ENCODE data around the gene KLK3.

Gene KLK3

DNA sequence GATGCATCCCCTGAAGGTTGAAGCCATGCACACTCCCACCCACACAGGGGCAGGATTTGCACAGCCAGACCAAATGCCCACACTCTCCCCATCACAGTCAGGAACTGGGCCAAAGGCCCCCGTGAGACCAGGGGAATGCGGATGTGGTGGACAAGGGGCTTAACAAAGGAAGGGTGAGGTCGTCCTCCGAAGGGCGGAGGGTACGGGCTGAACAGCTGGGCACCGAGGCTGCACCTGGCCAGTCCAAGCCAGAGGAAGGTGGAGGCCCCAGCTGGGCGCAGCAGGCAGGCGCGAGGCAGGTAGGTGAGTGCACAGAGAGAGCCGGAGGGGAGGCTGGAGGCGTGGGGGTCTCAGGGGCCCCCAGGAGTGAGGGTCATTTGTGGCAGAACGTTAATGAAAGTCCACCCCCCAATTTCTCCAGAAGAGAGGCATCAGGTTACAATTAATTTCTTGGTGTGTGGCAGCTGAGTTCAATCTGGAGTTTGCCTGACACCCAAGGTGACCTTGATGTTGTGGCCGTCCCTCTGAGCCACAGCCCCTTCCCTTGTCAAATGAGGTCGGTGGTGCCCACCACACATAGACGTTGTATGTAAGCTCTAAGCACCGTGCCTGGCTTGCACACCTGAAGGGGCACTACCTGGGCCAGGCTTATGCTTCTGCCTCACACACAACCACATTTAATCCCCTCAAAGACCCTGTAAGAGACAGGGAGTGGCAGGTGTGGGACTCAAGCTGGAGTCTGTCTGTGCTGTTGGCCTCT is 24.3 kb upstream of the KLK3 start:
- H3K36me3 ChIP-seq: no peaks in the 10 kb centered on the region
- H3K4me2 ChIP-seq: no peak overlapping the region
- H3K9me3 ChIP-seq: peaks cover 12% of the 10 kb centered on the region; the same call in 1 of the 2 replicates
- TF ChIP-seq Cebpa-rat (IDR thresholded peaks at IDR 0.05): no peak
- peaks cover 21% of the 10 kb centered on the region for H3K4me1 ChIP-seq
- no peaks in the 10 kb centered on the region for H4K20me1 ChIP-seq
- H3K9ac ChIP-seq: no peak overlapping the region; the same call in 1 of the 2 replicates
- no peaks in the 10 kb centered on the region for H3K27me3 ChIP-seq
- no peak overlapping the region for H3K4me3 ChIP-seq
- H3K27ac ChIP-seq: no peak overlapping the region

DNA sequence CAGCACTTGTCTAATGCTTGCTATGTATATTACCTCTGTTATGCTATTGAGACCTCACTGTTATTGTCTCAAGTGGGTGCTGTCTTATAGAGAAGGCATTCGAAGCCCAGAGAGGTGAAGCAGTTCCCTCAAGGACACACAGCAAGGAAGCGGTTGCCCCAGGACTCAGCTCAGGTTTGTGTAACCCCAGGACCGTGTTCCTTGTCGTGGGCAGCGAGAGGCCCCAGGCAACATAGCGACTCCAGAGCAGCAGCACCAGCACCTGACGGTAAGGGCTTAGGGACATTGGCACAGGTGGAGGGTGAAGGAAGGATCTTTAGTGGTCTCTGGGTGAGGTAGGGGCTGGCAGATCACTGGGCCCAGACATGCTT is 23.7 kb upstream of the KLK3 start:
- no peak overlapping the region for H3K4me2 ChIP-seq
- no peaks in the 10 kb centered on the region for H4K20me1 ChIP-seq
- H3K4me3 ChIP-seq: no peak overlapping the region
- H3K9ac ChIP-seq: no peak overlapping the region
- H3K36me3 ChIP-seq: no peaks in the 10 kb centered on the region
- peaks cover 23% of the 10 kb centered on the region for H3K4me1 ChIP-seq
- no peak overlapping the region for H3K27ac ChIP-seq
- no peaks in the 10 kb centered on the region for H3K27me3 ChIP-seq
- TF ChIP-seq Cebpa-rat (IDR thresholded peaks at IDR 0.05): no peak
- H3K9me3 ChIP-seq: peaks cover 12% of the 10 kb centered on the region; the same call in 1 of the 2 replicates

DNA sequence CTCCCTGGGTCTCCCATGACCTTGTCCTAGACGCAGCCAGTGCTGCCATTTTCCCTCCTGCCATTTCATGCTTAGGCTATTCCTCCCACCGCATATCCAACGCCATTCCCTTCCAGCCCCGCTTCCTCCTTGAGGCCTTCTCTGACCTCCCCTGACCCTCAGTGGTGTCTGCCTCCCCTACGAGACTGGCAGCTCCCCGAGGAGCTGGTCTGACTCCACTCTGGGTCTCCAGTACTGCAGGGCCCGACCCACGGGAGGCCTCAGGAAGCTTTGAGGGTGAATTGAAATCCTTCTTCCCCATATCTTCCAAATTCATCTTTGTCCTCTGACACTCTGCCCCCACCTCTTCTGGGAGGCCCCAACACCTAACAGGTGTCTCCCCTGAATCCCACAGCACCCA is 22.0 kb upstream of the KLK3 start:
- Histone ChIP-seq H3K27me3 (no peaks in the 10 kb centered on the region), H4K20me1 (no peaks in the 10 kb centered on the region), H3K9ac (no peak overlapping the region), H3K4me3 (no peak overlapping the region), H3K4me2 (no peak overlapping the region), H3K4me1 (peaks cover 39% of the 10 kb centered on the region), H3K27ac (no peak overlapping the region), H3K9me3 (no peaks in the 10 kb centered on the region), H3K36me3 (no peaks in the 10 kb centered on the region)
- no peak for TF ChIP-seq Cebpa-rat (IDR thresholded peaks at IDR 0.05)

DNA sequence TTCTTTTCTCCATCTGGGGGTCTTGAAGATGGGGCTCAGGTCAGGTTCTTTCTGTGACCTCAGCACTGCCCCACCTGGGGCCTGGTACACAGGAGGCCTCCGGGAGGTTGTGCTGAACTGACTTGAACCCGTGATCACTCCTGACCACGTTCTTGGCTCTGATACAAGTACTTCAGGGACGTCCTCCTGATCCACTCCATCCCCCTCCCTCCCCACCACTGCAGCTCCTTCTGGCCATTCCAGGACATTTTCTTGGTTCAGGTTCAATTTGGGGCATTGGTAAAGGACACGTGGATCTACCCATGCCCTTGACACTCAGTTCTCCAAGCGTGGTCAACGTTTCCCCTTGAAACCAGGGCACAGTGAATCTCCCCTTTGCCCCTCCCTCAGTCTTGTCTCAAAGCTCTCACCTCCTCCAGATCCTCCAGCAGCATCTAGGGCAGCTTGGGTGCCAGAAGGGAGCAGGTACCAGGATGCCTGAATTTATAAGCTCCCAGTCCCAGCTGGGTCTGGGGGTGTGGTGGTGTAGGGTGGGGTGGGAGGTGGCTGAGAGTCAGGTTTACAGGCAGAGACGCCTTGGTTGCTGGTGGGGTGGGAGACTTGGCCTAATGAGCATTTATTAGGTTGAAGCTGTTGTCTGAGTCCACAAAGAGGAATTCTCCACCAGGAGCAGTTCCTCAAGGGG is 21.5 kb upstream of the KLK3 start, which contains the start of gene KLK15:
Gene KLK15 (minus strand): TSS at position 458 of the 685 bp plus-strand sequence. CDS start 2,082 bp downstream, outside the sequence.
- Histone ChIP-seq H3K4me2 (no peak within 1 kb of the TSS), H3K27ac (no peak within 1 kb of the TSS), H3K36me3 (no peaks in the 10 kb centered on the region), H3K9me3 (no peaks in the 10 kb centered on the region), H3K27me3 (no peaks in the 10 kb centered on the region), H3K4me3 (no peak within 1 kb of the TSS), H3K4me1 (peaks cover 45% of the 10 kb centered on the region), H4K20me1 (no peaks in the 10 kb centered on the region), H3K9ac (no peak within 1 kb of the TSS)
- TF ChIP-seq Cebpa-rat (IDR thresholded peaks at IDR 0.05): no peak

DNA sequence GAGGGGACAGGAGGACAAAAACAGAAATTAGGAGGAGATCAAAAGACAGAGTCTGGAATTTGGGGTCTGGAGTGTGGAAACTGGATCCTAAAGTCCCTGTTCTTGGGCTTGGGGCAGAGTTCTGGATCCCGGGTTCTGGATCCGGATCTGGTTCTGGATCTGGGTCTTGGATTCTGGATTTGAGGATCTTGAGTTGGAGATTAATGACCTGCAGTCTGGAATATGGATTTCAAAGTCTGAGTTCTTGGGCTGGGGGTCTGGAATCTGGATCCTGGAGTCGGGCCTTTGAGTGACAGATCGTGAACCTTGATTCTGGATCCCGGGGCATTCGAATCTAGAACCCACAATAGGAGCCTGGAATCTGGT is 20.9 kb upstream of the KLK3 start:
- Histone ChIP-seq H3K4me1 (peaks cover 50% of the 10 kb centered on the region), H3K9me3 (no peaks in the 10 kb centered on the region), H4K20me1 (no peaks in the 10 kb centered on the region), H3K27ac (no peak overlapping the region), H3K27me3 (no peaks in the 10 kb centered on the region), H3K4me2 (no peak overlapping the region), H3K9ac (no peak overlapping the region), H3K36me3 (no peaks in the 10 kb centered on the region), H3K4me3 (no peak overlapping the region)
- TF ChIP-seq Cebpa-rat (IDR thresholded peaks at IDR 0.05): no peak

DNA sequence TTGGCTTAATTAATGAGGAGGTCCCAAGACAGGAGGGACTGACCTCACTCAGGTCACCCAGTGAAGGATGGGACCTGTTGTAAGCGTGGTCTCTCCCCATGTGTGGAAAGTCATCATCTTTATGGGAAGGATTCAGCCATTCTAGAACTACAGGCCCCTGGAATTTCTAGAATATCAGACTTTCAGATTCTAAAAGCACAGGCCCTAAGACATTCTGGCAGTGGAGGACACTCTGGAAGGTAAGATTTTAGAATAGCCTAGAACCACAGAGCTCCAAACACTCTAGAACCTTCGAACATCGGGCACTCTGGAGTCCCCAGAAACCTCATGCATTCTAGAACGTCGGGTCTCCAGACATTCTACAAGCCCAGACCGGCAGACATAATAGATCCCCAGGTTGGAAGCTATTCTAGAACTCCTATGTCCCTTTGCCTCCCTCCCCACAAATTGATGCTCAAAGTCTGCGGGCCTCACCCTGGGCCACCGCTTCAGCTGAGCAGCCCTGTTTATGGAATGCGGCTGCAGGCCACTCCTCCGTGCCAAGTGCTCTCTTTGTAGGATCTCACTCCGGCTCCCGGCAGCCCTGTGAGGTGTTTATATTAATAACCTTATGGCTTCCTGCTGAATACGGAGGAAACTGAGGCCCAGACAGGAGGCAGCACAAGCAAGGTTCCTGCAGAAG is 19.5 kb upstream of the KLK3 start:
- Histone ChIP-seq H3K4me1 (peaks cover 40% of the 10 kb centered on the region), H3K27ac (peak overlapping the region; percentile 64), H4K20me1 (no peaks in the 10 kb centered on the region), H3K9ac (peak overlapping the region; percentile 79), H3K27me3 (no peaks in the 10 kb centered on the region), H3K36me3 (no peaks in the 10 kb centered on the region), H3K4me2 (peak overlapping the region; percentile 96), H3K4me3 (peak overlapping the region; percentile 77), H3K9me3 (no peaks in the 10 kb centered on the region)
- TF ChIP-seq Cebpa-rat (IDR thresholded peaks at IDR 0.05): no peak

DNA sequence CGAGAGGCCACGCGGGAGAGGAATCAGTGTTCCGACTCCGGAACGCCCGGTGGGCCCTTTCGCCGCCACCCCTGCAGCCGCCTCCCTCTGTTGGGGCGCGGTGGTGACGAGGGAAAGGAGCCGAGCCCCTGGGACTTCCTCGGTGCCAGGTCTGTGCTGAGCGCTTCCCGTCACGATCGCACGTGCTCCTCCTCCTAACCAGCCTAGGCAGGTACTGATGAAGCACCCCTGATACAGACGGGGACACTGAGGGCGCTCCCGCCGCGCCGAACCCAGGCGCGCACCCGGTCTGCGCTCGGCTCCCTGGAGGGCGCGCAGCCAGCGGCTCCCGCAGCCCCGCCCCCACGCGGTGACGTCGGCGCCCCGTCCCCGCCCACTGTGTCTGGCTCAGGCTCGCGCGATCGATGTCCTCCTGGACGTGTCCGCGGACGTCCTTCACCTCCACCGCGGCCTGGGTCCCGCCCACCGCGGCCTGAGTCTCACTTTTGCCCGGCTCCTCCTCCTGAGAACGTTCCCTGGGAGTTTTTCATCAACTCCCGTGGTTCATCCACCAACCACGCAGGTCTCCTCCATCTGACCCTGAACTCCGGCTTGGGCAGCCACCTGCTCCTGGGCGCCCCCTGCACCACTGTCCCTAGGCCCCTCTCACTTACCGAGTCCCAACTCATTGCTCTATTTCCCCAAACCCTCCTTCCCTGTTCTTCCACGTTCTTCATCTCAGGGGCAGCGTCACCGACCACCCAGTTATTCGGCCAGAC is 18.8 kb upstream of the KLK3 start:
- no peak for TF ChIP-seq Cebpa-rat (IDR thresholded peaks at IDR 0.05)
- Histone ChIP-seq H3K27ac (peak overlapping the region; percentile 64), H3K4me1 (peaks cover 39% of the 10 kb centered on the region), H3K27me3 (no peaks in the 10 kb centered on the region), H3K4me3 (peak overlapping the region; percentile 77), H3K4me2 (peak overlapping the region; percentile 96), H3K36me3 (no peaks in the 10 kb centered on the region), H3K9ac (peak overlapping the region; percentile 79), H3K9me3 (no peaks in the 10 kb centered on the region), H4K20me1 (no peaks in the 10 kb centered on the region)

DNA sequence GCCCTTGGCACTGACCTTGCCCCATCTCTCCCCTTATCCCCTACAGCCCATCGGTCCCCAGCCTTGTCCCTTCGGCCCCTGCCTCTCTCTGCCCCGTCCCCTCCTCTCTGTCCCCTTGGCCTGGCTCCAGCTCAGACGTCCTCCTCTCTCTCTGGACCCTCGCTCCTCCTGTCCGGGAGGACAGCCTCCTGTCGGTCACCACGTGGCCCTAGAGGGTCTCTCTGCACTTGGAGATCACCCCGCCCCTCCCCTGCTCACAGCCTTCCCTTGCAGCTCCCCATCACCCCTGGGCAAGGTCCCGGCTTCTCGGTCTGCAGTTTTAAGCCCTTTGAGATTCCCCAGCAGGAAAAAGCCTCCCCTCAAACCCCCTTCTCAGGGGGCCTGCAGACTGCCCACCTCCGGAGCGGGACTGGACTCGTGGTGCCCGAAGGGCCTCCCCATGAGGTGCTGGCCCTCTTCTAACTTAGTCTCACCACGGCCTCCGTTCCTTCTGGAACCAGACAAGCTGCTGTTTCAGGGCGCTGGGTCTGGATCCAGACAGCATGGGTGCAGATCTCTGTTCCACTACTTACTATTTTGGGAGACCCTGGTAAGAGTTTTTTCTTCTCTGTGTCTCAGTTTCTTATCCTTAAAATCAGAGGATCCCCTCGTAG is 18.0 kb upstream of the KLK3 start:
- Histone ChIP-seq H3K4me2 (peak overlapping the region; percentile 96), H3K9ac (0 out of 2 replicates have a peak overlapping the region, but pooled peaks have one; percentile 14), H3K4me1 (peaks cover 39% of the 10 kb centered on the region), H3K4me3 (peak overlapping the region; percentile 77), H3K9me3 (no peaks in the 10 kb centered on the region), H3K27ac (0 out of 2 replicates have a peak overlapping the region, but pooled peaks have one; percentile 64), H3K36me3 (no peaks in the 10 kb centered on the region), H3K27me3 (no peaks in the 10 kb centered on the region), H4K20me1 (no peaks in the 10 kb centered on the region)
- no peak for TF ChIP-seq Cebpa-rat (IDR thresholded peaks at IDR 0.05)

DNA sequence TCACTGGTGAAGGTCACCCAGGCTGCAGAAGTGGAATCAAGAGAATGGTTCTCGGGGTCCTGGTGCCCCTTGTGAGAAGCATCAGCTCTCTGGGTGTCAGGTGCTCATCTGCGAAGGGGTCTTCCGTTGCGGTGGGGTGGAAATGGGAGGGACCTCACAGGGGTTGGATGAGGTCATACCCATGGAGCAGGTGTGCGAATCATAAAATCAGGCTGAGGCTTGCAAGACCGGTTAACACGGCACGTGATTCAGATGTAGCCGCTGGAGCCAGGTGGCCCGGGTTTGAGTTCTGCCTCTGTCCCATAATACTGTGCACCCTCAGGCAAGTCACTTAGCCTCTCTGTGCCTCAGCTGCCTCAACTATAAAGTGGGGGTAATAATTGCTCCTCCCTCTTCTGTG is 17.4 kb upstream of the KLK3 start:
- peaks cover 39% of the 10 kb centered on the region for H3K4me1 ChIP-seq
- no peak overlapping the region for H3K4me3 ChIP-seq
- no peak overlapping the region for H3K9ac ChIP-seq
- no peaks in the 10 kb centered on the region for H3K36me3 ChIP-seq
- H3K27ac ChIP-seq: no peak overlapping the region
- peaks cover 6% of the 10 kb centered on the region for H3K9me3 ChIP-seq
- no peaks in the 10 kb centered on the region for H3K27me3 ChIP-seq
- H4K20me1 ChIP-seq: no peaks in the 10 kb centered on the region
- no peak for TF ChIP-seq Cebpa-rat (IDR thresholded peaks at IDR 0.05)
- H3K4me2 ChIP-seq: peak overlapping the region; percentile 96
